MCF 10A (cell line): ENCODE results near the gene MAPKAP1. TPM values are rescaled to one million over a fixed set of nuclear protein-coding genes. Genes with fewer than 3 reads are reported as not detected.

Source experiments
- BruUV-seq: library from RNA; stranded (reverse); fragments of 400-500 nt; replicated peaks from 2 replicates; lab custom pipeline; 2021; lab: Mats Ljungman, UMichigan
- CTCF ChIA-PET: fragments of 300-600 bp; sonication (Branson Sonifier 250); formaldehyde crosslinking; extraction: SDS; loops from one replicate; lab custom pipeline; 2021; ENCODE audit warnings: antibody characterized with exemption, inconsistent platforms; lab: Yijun Ruan, JAX
- POLR2A ChIA-PET: fragments of 300-600, 350-650 bp; sonication (Branson Sonifier 250); formaldehyde crosslinking; extraction: SDS; loops from one replicate; lab custom pipeline; 2020; ENCODE audit warnings: antibody characterized with exemption, inconsistent platforms; lab: Yijun Ruan, JAX
- DNase-seq: peaks from one replicate; pipeline ENCODE4 v3.0.0-alpha.2; 2018; ENCODE audit not compliant: unreplicated experiment
- H3K27ac Mint-ChIP-seq: one replicate; pipeline ENCODE4 v1.8.0; 2022; ENCODE audit warnings: mild to moderate bottlenecking, low read depth, mixed read lengths; ENCODE audit not compliant: unreplicated experiment
- H3K27me3 Mint-ChIP-seq: one replicate; pipeline ENCODE4 v1.8.0; 2022; ENCODE audit warnings: mixed read lengths; ENCODE audit not compliant: insufficient read depth, unreplicated experiment
- H3K36me3 Mint-ChIP-seq: one replicate; pipeline ENCODE4 v1.8.0; 2022; ENCODE audit warnings: mild to moderate bottlenecking, moderate library complexity, mixed read lengths; ENCODE audit not compliant: insufficient read depth, unreplicated experiment
- H3K4me1 Mint-ChIP-seq: one replicate; pipeline ENCODE4 v1.8.0; 2022; ENCODE audit warnings: mixed read lengths; ENCODE audit not compliant: insufficient read depth, unreplicated experiment
- H3K4me3 Mint-ChIP-seq: one replicate; pipeline ENCODE4 v1.8.0; 2022; ENCODE audit warnings: mild to moderate bottlenecking, moderate library complexity, mixed read lengths; ENCODE audit not compliant: unreplicated experiment
- H3K9me3 Mint-ChIP-seq: one replicate; pipeline ENCODE4 v1.8.0; 2022; ENCODE audit warnings: mixed read lengths; ENCODE audit not compliant: unreplicated experiment
- CTCF ChIP-seq: fragments of 200-600 bp; IDR thresholded peaks from one replicate; pipeline ENCODE4 v1.8.0; 2022; ENCODE audit warnings: antibody characterized with exemption, mild to moderate bottlenecking; ENCODE audit not compliant: unreplicated experiment
- intact Hi-C: fragments of 100-400 bp; cut with micrococcal nuclease; formaldehyde crosslinking; loops from 2 replicates; pipeline ENCODE4 v1.14.1; 2022
- total RNA-seq: library from RNA; stranded (reverse); gene quantifications from 2 replicates; pipeline ENCODE4 v1.2.3, GENCODE V29; 2022

Gene MAPKAP1
- total RNA-seq, 1 experiment from 2014 or later, result 74.9 TPM

- H3K36me3 Mint-ChIP-seq, result peaks cover 46% of the 10 kb centered on the region
- BruUV-seq, result no TSS peak
- POLR2A ChIA-PET, result interaction anchor here (0.8 to 1.2 kb wide), 2 partner anchors 9 to 10 kb away, joined by 3 to 4 read pairs; no protein-coding TSS in a partner anchor
- no peak for TF ChIP-seq CTCF
- H3K4me1 Mint-ChIP-seq, result peaks cover 4% of the 10 kb centered on the region
- no peak overlapping the region for H3K4me3 Mint-ChIP-seq
- no peak overlapping the region for H3K27ac Mint-ChIP-seq
- H3K27me3 Mint-ChIP-seq, result no peaks in the 10 kb centered on the region
- peak; percentile 14 for DNase-seq
- CTCF ChIA-PET, result no interaction called here
- intact Hi-C loops, result no loop called here
- H3K9me3 Mint-ChIP-seq, result no peaks in the 10 kb centered on the region
Observed at GRCh38 chr9:125472926-125473701, 233.9 kb downstream of the MAPKAP1 start.

- POLR2A ChIA-PET, result interaction anchor here (0.8 kb wide), 1 partner anchor 9 kb away, joined by 4 read pairs; no protein-coding TSS in a partner anchor
- Mint-ChIP-seq H3K36me3 (peaks cover 46% of the 10 kb centered on the region), H3K27ac (no peak overlapping the region), H3K27me3 (no peaks in the 10 kb centered on the region), H3K9me3 (no peaks in the 10 kb centered on the region), H3K4me1 (peaks cover 4% of the 10 kb centered on the region), H3K4me3 (no peak overlapping the region)
- intact Hi-C loops, result no loop called here
- TF ChIP-seq CTCF, result no peak
- no TSS peak for BruUV-seq
- peak; percentile 4 for DNase-seq
- CTCF ChIA-PET, result no interaction called here
Observed at GRCh38 chr9:125472562-125472925, 234.5 kb downstream of the MAPKAP1 start.

GRCh38 chr9:125470767-125471580, 236.0 kb downstream of the MAPKAP1 start:
- no TSS peak for BruUV-seq
- POLR2A ChIA-PET, result no interaction called here

More at GRCh38 chr9:125470767-125471580, 236.0 kb downstream of the MAPKAP1 start:
- CTCF ChIA-PET, result no interaction called here
- Mint-ChIP-seq H3K36me3 (peaks cover 36% of the 10 kb centered on the region), H3K9me3 (no peaks in the 10 kb centered on the region), H3K4me3 (no peak overlapping the region), H3K27me3 (no peaks in the 10 kb centered on the region), H3K27ac (peak overlapping the region; percentile 20), H3K4me1 (peaks cover 4% of the 10 kb centered on the region)
- no peak for DNase-seq
- TF ChIP-seq CTCF, result no peak
- intact Hi-C loops, result no loop called here
